ENCODE data around the gene ATN1.

DNA sequence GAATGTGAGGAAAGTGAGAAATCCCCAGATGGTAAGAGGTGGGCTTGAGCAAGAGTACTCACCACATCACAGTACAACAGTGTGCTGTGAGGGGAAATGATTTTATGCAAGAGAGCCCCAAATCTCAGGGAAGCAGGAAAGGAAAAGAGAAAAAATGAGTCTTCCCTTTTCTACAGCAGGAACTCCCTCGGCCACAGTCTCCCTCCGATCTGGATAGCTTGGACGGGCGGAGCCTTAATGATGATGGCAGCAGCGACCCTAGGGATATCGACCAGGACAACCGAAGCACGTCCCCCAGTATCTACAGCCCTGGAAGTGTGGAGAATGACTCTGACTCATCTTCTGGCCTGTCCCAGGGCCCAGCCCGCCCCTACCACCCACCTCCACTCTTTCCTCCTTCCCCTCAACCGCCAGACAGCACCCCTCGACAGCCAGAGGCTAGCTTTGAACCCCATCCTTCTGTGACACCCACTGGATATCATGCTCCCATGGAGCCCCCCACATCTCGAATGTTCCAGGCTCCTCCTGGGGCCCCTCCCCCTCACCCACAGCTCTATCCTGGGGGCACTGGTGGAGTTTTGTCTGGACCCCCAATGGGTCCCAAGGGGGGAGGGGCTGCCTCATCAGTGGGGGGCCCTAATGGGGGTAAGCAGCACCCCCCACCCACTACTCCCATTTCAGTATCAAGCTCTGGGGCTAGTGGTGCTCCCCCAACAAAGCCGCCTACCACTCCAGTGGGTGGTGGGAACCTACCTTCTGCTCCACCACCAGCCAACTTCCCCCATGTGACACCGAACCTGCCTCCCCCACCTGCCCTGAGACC lies 7.8 kb downstream of the ATN1 start:
- TF ChIP-seq, protein P1, sequence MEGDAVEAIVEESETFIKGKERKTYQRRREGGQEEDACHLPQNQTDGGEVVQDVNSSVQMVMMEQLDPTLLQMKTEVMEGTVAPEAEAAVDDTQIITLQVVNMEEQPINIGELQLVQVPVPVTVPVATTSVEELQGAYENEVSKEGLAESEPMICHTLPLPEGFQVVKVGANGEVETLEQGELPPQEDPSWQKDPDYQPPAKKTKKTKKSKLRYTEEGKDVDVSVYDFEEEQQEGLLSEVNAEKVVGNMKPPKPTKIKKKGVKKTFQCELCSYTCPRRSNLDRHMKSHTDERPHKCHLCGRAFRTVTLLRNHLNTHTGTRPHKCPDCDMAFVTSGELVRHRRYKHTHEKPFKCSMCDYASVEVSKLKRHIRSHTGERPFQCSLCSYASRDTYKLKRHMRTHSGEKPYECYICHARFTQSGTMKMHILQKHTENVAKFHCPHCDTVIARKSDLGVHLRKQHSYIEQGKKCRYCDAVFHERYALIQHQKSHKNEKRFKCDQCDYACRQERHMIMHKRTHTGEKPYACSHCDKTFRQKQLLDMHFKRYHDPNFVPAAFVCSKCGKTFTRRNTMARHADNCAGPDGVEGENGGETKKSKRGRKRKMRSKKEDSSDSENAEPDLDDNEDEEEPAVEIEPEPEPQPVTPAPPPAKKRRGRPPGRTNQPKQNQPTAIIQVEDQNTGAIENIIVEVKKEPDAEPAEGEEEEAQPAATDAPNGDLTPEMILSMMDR (IDR thresholded peaks at IDR 0.05): no peak
- TF ChIP-seq POLR2AphosphoS5 (IDR thresholded peaks at IDR 0.05) (no peak), POLR2A (IDR thresholded peaks at IDR 0.05) (no peak)

Measured in prostate gland (tissue), 2 donors.